Measurements from ENCODE around the gene NRAP. TPM values are rescaled to one million over a fixed set of nuclear protein-coding genes. Genes with fewer than 3 reads are reported as not detected.

The NRAP gene
- total RNA-seq, 1 donor from 2014 or later, result not detected

GRCh38 chr10:113628607-113629153 lies 35.2 kb downstream of the NRAP start:
- H3K27ac Mint-ChIP-seq, result no peak overlapping the region
- peaks cover 31% of the 10 kb centered on the region for H3K27me3 Mint-ChIP-seq
- no peaks in the 10 kb centered on the region for H3K36me3 Mint-ChIP-seq (ENCODE audit: insufficient read depth)
- no peaks in the 10 kb centered on the region for H3K9me3 Mint-ChIP-seq (ENCODE audit: low read depth)
- no peak overlapping the region for H3K4me3 Mint-ChIP-seq (ENCODE audit: low read depth)
- TF ChIP-seq, protein P1, sequence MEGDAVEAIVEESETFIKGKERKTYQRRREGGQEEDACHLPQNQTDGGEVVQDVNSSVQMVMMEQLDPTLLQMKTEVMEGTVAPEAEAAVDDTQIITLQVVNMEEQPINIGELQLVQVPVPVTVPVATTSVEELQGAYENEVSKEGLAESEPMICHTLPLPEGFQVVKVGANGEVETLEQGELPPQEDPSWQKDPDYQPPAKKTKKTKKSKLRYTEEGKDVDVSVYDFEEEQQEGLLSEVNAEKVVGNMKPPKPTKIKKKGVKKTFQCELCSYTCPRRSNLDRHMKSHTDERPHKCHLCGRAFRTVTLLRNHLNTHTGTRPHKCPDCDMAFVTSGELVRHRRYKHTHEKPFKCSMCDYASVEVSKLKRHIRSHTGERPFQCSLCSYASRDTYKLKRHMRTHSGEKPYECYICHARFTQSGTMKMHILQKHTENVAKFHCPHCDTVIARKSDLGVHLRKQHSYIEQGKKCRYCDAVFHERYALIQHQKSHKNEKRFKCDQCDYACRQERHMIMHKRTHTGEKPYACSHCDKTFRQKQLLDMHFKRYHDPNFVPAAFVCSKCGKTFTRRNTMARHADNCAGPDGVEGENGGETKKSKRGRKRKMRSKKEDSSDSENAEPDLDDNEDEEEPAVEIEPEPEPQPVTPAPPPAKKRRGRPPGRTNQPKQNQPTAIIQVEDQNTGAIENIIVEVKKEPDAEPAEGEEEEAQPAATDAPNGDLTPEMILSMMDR (IDR thresholded peaks at IDR 0.05; ENCODE audit: unreplicated experiment), result no peak
- peaks cover 27% of the 10 kb centered on the region for H3K4me1 Mint-ChIP-seq (ENCODE audit: low read depth)
- no peak for DNase-seq (ENCODE audit: low spot score, unreplicated experiment)

GRCh38 chr10:113627836-113628235 lies 36.0 kb downstream of the NRAP start:
- peaks cover 25% of the 10 kb centered on the region for H3K4me1 Mint-ChIP-seq (ENCODE audit: low read depth)
- no peak overlapping the region for H3K4me3 Mint-ChIP-seq (ENCODE audit: low read depth)
- DNase-seq (ENCODE audit: low spot score, unreplicated experiment), result no peak
- peaks cover 37% of the 10 kb centered on the region for H3K27me3 Mint-ChIP-seq
- H3K36me3 Mint-ChIP-seq (ENCODE audit: insufficient read depth), result no peaks in the 10 kb centered on the region
- H3K9me3 Mint-ChIP-seq (ENCODE audit: low read depth), result no peaks in the 10 kb centered on the region
- TF ChIP-seq, protein P1 (IDR thresholded peaks at IDR 0.05; ENCODE audit: unreplicated experiment), result no peak
- H3K27ac Mint-ChIP-seq, result no peak overlapping the region

- H3K27ac Mint-ChIP-seq, result no peak overlapping the region
- no peak for DNase-seq (ENCODE audit: low spot score, unreplicated experiment)
- H3K4me1 Mint-ChIP-seq (ENCODE audit: low read depth), result peaks cover 16% of the 10 kb centered on the region
- no peak overlapping the region for H3K4me3 Mint-ChIP-seq (ENCODE audit: low read depth)
- TF ChIP-seq, protein P1 (IDR thresholded peaks at IDR 0.05; ENCODE audit: unreplicated experiment), result no peak
- no peaks in the 10 kb centered on the region for H3K9me3 Mint-ChIP-seq (ENCODE audit: low read depth)
- H3K36me3 Mint-ChIP-seq (ENCODE audit: insufficient read depth), result no peaks in the 10 kb centered on the region
- H3K27me3 Mint-ChIP-seq, result peaks cover 47% of the 10 kb centered on the region
Measured at GRCh38 chr10:113626809-113627355, 37.0 kb downstream of the NRAP start.

- TF ChIP-seq, protein P1 (IDR thresholded peaks at IDR 0.05; ENCODE audit: unreplicated experiment), result no peak
- no peaks in the 10 kb centered on the region for H3K36me3 Mint-ChIP-seq (ENCODE audit: insufficient read depth)
- no peaks in the 10 kb centered on the region for H3K9me3 Mint-ChIP-seq (ENCODE audit: low read depth)
- DNase-seq (ENCODE audit: low spot score, unreplicated experiment), result no peak
- H3K27ac Mint-ChIP-seq, result no peak overlapping the region
- H3K4me1 Mint-ChIP-seq (ENCODE audit: low read depth), result peaks cover 8% of the 10 kb centered on the region
- peaks cover 48% of the 10 kb centered on the region for H3K27me3 Mint-ChIP-seq
- H3K4me3 Mint-ChIP-seq (ENCODE audit: low read depth), result no peak overlapping the region
Measured at GRCh38 chr10:113625461-113626186, 38.2 kb downstream of the NRAP start.

GRCh38 chr10:113622831-113623230 lies 41.0 kb downstream of the NRAP start:
- H3K9me3 Mint-ChIP-seq (ENCODE audit: low read depth), result no peaks in the 10 kb centered on the region
- peaks cover 5% of the 10 kb centered on the region for H3K4me1 Mint-ChIP-seq (ENCODE audit: low read depth)
- no peak overlapping the region for H3K4me3 Mint-ChIP-seq (ENCODE audit: low read depth)
- no peaks in the 10 kb centered on the region for H3K36me3 Mint-ChIP-seq (ENCODE audit: insufficient read depth)
- no peak for DNase-seq (ENCODE audit: low spot score, unreplicated experiment)
- H3K27ac Mint-ChIP-seq, result no peak overlapping the region
- TF ChIP-seq, protein P1 (IDR thresholded peaks at IDR 0.05; ENCODE audit: unreplicated experiment), result no peak
- peaks cover 48% of the 10 kb centered on the region for H3K27me3 Mint-ChIP-seq

Data from progenitor cell of endocrine pancreas (in vitro differentiated cells).